Measurements from ENCODE around the gene FEN1. TPM values are rescaled to one million over a fixed set of nuclear protein-coding genes. Genes with fewer than 3 reads are reported as not detected.

The FEN1 gene
- total and polyA plus RNA-seq, 2 of the 13 experiments (the other 11 are each of a cell fraction or from before 2014, with no cell fraction given) = 12.4 to 102 TPM

GRCh38 chr11:61828629-61829407, 36.1 kb downstream of the FEN1 start (continued):
- TF ChIP-seq KLF16 (CRISPR knock-in tag; IDR thresholded peaks at IDR 0.05) (0 out of 4 replicates have a peak, but pooled peaks of 1 of the 2 experiments have one; percentile 10), DPF2 (CRISPR knock-in tag; IDR thresholded peaks at IDR 0.05; ENCODE audit: borderline replicate concordance, low read depth) (no peak), ZNF724P (CRISPR knock-in tag; IDR thresholded peaks at IDR 0.05; ENCODE audit: borderline replicate concordance) (no peak), ZFP36L2 (CRISPR knock-in tag; IDR thresholded peaks at IDR 0.05) (no peak), ZNF318 (CRISPR knock-in tag; IDR thresholded peaks at IDR 0.05) (no peak), ZNF207 (IDR thresholded peaks at IDR 0.05; ENCODE audit: borderline replicate concordance) (no peak), ZNF646 (CRISPR knock-in tag; IDR thresholded peaks at IDR 0.05) (no peak), HOXA7 (CRISPR knock-in tag; IDR thresholded peaks at IDR 0.05) (no peak), NCOA1 (CRISPR knock-in tag; IDR thresholded peaks at IDR 0.05) (no peak), KDM6A (CRISPR knock-in tag; IDR thresholded peaks at IDR 0.05; ENCODE audit: low read depth) (no peak), ZFP62 (CRISPR knock-in tag; IDR thresholded peaks at IDR 0.05) (no peak), WIZ (CRISPR knock-in tag; IDR thresholded peaks at IDR 0.05) (no peak), MTA3 (CRISPR knock-in tag; IDR thresholded peaks at IDR 0.05) (no peak)
